HCT116 (cell line): ENCODE results near the gene SENP1. TPM values are rescaled to one million over a fixed set of nuclear protein-coding genes. Genes with fewer than 3 reads are reported as not detected.

Experiments
- ATAC-seq: fragments of 200-7000 bp; cut with Tn5 transposase; 2 replicates; pipeline ENCODE4 v1.9.1; 2020; ENCODE audit warnings: mild to moderate bottlenecking, moderate library complexity
- BruUV-seq: library from RNA; stranded (reverse); fragments of 400-500 nt; replicated peaks from 2 replicates; lab custom pipeline; 2021; lab: Mats Ljungman, UMichigan
- CTCF ChIA-PET: fragments of 300-600 bp; sonication (Branson Sonifier 250); formaldehyde crosslinking; loops from one replicate; lab custom pipeline; 2021; ENCODE audit warnings: antibody characterized with exemption; lab: Charles Lee
- POLR2A ChIA-PET: fragments of 300-600, 350-600 bp; sonication (Branson Sonifier 250); formaldehyde crosslinking; loops from one replicate; lab custom pipeline; 2021; ENCODE audit warnings: antibody characterized with exemption; lab: Charles Lee
- RAD21 ChIA-PET, 2 experiments: fragments of 300-600 bp; sonication (Branson Sonifier 250); formaldehyde crosslinking; loops; one replicate each; lab custom pipeline; 2023; ENCODE audit warnings: low total read pairs in 2 of 2; ENCODE audit not compliant: uncharacterized antibody in 2 of 2, unreplicated experiment in 2 of 2, low non-redundant PET in 1 of 2; lab: Charles Lee
- DNase-seq: peaks from one replicate; pipeline ENCODE4 v3.0.0-alpha.2; 2010; ENCODE audit warnings: low read depth, low spot score
- H2AFZ ChIP-seq: fragments of 200-600 bp; shearing (Covaris generic), sonication (generic); 2 replicates; pipeline ENCODE4 v1.6.1; 2017; ENCODE audit warnings: low read depth, mixed run types, mixed read lengths, antibody characterized with exemption, low read length; ENCODE audit not compliant: poor library complexity, severe bottlenecking
- H3K27ac ChIP-seq: 2 replicates; pipeline ENCODE4 v1.5.1; 2012; ENCODE audit warnings: low read depth, low read length
- H3K27me3 ChIP-seq: fragments of 200-600 bp; sonication (generic); 2 replicates; pipeline ENCODE4 v1.6.1; 2016; ENCODE audit warnings: mixed run types, low read length, mixed read lengths; ENCODE audit not compliant: insufficient read depth
- H3K36me3 ChIP-seq, 2 experiments: fragments of 200-500 bp in 1 of 2; fragments of 200-600 bp in 1 of 2; sonication (Bioruptor generic) in 1 of 2; sonication (generic) in 1 of 2; 2 replicates each; pipeline versions ENCODE4 v1.5.1 to v1.6.1; 2014 to 2016; ENCODE audit warnings: low read length in 2 of 2, inconsistent platforms in 1 of 2, mixed read lengths in 1 of 2, mixed run types in 1 of 2; ENCODE audit not compliant: insufficient read depth in 2 of 2, control insufficient read depth in 1 of 2
- H3K4me1 ChIP-seq, 2 experiments: fragments of 200-600 bp in 1 of 2; sonication (generic) in 1 of 2; 2 replicates each; pipeline versions ENCODE4 v1.5.1 to v1.6.1; 2012 to 2017; ENCODE audit warnings: low read length in 2 of 2, inconsistent platforms in 1 of 2, mild to moderate bottlenecking in 1 of 2, mixed read lengths in 1 of 2, mixed run types in 1 of 2, moderate library complexity in 1 of 2; ENCODE audit not compliant: insufficient read depth in 2 of 2, control insufficient read depth in 1 of 2
- H3K4me2 ChIP-seq: fragments of 200-600 bp; sonication (generic); 2 replicates; pipeline ENCODE4 v1.6.1; 2017; ENCODE audit warnings: mixed run types, low read length, mixed read lengths
- H3K4me3 ChIP-seq, 2 experiments: fragments of 200-600 bp in 1 of 2; sonication (generic) in 1 of 2; replicated peaks in 1 of 2; 2 replicates each; pipeline ENCODE4 v1.5.1; 2011 to 2016; ENCODE audit warnings: low read length in 2 of 2, control low read depth in 1 of 2, low read depth in 1 of 2, mild to moderate bottlenecking in 1 of 2, mixed read lengths in 1 of 2, mixed run types in 1 of 2
- H3K79me2 ChIP-seq: fragments of 200-600 bp; sonication (generic); 2 replicates; pipeline ENCODE4 v1.6.1; 2017; ENCODE audit warnings: mild to moderate bottlenecking, mixed run types, low read length, moderate library complexity, mixed read lengths; ENCODE audit not compliant: insufficient read depth
- H3K9ac ChIP-seq: fragments of 200-600 bp; sonication (generic); 2 replicates; pipeline ENCODE4 v1.6.1; 2016; ENCODE audit warnings: low read length, mixed read lengths
- H3K9me2 ChIP-seq: fragments of 200-600 bp; sonication (generic), shearing (Covaris generic); 2 replicates; pipeline ENCODE4 v1.6.1; 2017; ENCODE audit warnings: mixed run types, mild to moderate bottlenecking, moderate library complexity; ENCODE audit not compliant: insufficient read depth
- H3K9me3 ChIP-seq, 2 experiments: fragments of 200-500 bp in 1 of 2; fragments of 200-600 bp in 1 of 2; sonication (Bioruptor generic) in 1 of 2; sonication (generic) in 1 of 2; 2 replicates each; pipeline ENCODE4 v1.6.1; 2014 to 2017; ENCODE audit warnings: low read length in 2 of 2, mixed read lengths in 2 of 2, inconsistent platforms in 1 of 2, low read depth in 1 of 2, mild to moderate bottlenecking in 1 of 2, mixed run types in 1 of 2, moderate library complexity in 1 of 2; ENCODE audit not compliant: control insufficient read depth in 1 of 2, insufficient read depth in 1 of 2
- H4K20me1 ChIP-seq: fragments of 200-600 bp; sonication (generic), shearing (Covaris generic); 2 replicates; pipeline ENCODE4 v1.6.1; 2017; ENCODE audit warnings: mixed run types, mild to moderate bottlenecking, moderate library complexity; ENCODE audit not compliant: insufficient read depth
- CEBPB ChIP-seq: IDR thresholded peaks from 2 replicates; pipeline ENCODE4 v1.6.1; 2012; ENCODE audit warnings: low read depth
- EGR1 ChIP-seq: IDR thresholded peaks from 2 replicates; pipeline ENCODE4 v1.6.1; 2012; ENCODE audit warnings: low read depth
- ELF1 ChIP-seq: IDR thresholded peaks from 2 replicates; pipeline ENCODE4 v1.6.1; 2012; ENCODE audit warnings: low read depth, borderline replicate concordance
- FOSL1 ChIP-seq: IDR thresholded peaks from 2 replicates; pipeline ENCODE4 v1.6.1; 2012; ENCODE audit warnings: low read depth
- JUND ChIP-seq: IDR thresholded peaks from 2 replicates; pipeline ENCODE4 v1.6.1; 2012
- POLR2A ChIP-seq: IDR thresholded peaks from 2 replicates; pipeline ENCODE4 v1.7.0; 2011; ENCODE audit warnings: borderline replicate concordance; ENCODE audit not compliant: insufficient read depth, insufficient read length; ENCODE audit errors: extremely low read depth
- POLR2AphosphoS5 ChIP-seq: IDR thresholded peaks from 2 replicates; pipeline ENCODE4 v1.6.1; 2011; ENCODE audit warnings: mild to moderate bottlenecking, low read depth, low read length, moderate library complexity
- RAD21 ChIP-seq: IDR thresholded peaks from 2 replicates; pipeline ENCODE4 v1.6.1; 2012; ENCODE audit warnings: low read depth, mild to moderate bottlenecking
- SIN3A ChIP-seq: IDR thresholded peaks from 2 replicates; pipeline ENCODE4 v1.6.1; 2012; ENCODE audit warnings: low read depth
- SP1 ChIP-seq: IDR thresholded peaks from 2 replicates; pipeline ENCODE4 v1.6.1; 2012; ENCODE audit warnings: low read depth
- SRF ChIP-seq: IDR thresholded peaks from 2 replicates; pipeline ENCODE4 v1.6.1; 2012; ENCODE audit warnings: low read depth
- TCF7L2 ChIP-seq: IDR thresholded peaks from 2 replicates; pipeline ENCODE4 v1.7.0; 2011; ENCODE audit warnings: borderline replicate concordance, inconsistent platforms; ENCODE audit not compliant: insufficient read depth, insufficient read length; ENCODE audit errors: extremely low read depth
- YY1 ChIP-seq: IDR thresholded peaks from 2 replicates; pipeline ENCODE4 v1.6.1; 2011; ENCODE audit warnings: low read length, low read depth, moderate library complexity, mild to moderate bottlenecking; ENCODE audit not compliant: insufficient replicate concordance; ENCODE audit errors: extremely low read depth
- ZFX ChIP-seq: fragments of 450-650 bp; IDR thresholded peaks from 2 replicates; pipeline ENCODE4 v1.6.1; 2017
- ZNF274 ChIP-seq: fragments of 200-500 bp; sonication (Bioruptor generic); IDR thresholded peaks from 2 replicates; pipeline ENCODE4 v1.6.1; 2014; ENCODE audit warnings: mild to moderate bottlenecking, low read depth, low read length, inconsistent platforms
- intact Hi-C: fragments of 100-400 bp; cut with micrococcal nuclease; formaldehyde crosslinking; loops from 2 replicates; pipeline ENCODE4 v1.10.0; 2022
- total RNA-seq: library from RNA; stranded (reverse); gene quantifications from one replicate; pipeline ENCODE4 v1.2.1, GENCODE V29; 2021; ENCODE audit not compliant: unreplicated experiment
- TF ChIP-seq, protein P1 (sequence below): IDR thresholded peaks from 2 replicates; pipeline ENCODE4 v1.6.1; 2011; ENCODE audit warnings: mild to moderate bottlenecking, low read length, moderate library complexity; ENCODE audit not compliant: insufficient replicate concordance; ENCODE audit errors: extremely low read depth
- TF ChIP-seq, protein P2 (sequence below): IDR thresholded peaks from 2 replicates; pipeline ENCODE4 v1.6.1; 2012
- TF ChIP-seq, protein P3 (sequence below): IDR thresholded peaks from 2 replicates; pipeline ENCODE4 v1.6.1; 2012; ENCODE audit warnings: low read depth
- TF ChIP-seq, protein P4 (sequence below): IDR thresholded peaks from 2 replicates; pipeline ENCODE4 v1.6.1; 2012
- TF ChIP-seq, protein P5 (sequence below), 3 experiments: fragments of 200-600 bp in 1 of 3; sonication (generic) in 1 of 3; IDR thresholded peaks in 2 of 3; conservative IDR thresholded peaks in 1 of 3; 2 replicates each; pipeline ENCODE4 v1.5.1; 2012 to 2017; ENCODE audit warnings: low read depth in 2 of 3, low read length in 2 of 3, antibody characterized with exemption in 1 of 3, borderline replicate concordance in 1 of 3, control low read depth in 1 of 3, mild to moderate bottlenecking in 1 of 3, mixed read lengths in 1 of 3, mixed run types in 1 of 3, moderate library complexity in 1 of 3; ENCODE audit not compliant: insufficient read depth in 1 of 3

The SENP1 gene
- total RNA-seq, 1 experiment from 2014 or later: 17.7 TPM

DNA sequence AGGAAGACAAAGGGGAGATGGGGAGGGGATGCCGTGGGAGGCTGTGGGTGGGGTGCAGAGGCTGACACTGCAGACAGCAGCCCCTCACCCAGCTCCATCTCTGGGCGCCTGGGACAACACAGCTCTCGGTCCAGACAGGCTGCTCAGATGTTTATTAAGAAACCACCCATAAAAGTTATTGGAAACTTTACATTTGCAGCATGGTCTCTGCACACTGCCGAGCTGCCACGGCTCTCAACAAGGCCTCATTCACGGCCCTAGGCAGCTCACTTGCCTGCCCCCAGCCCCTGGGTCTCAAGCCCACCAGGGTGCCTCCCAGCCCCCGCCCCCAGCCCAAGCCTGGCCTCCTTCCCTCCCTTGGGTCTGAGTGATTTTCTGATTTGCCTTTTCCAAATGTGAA lies 80.6 kb downstream of the SENP1 start:
- H3K36me3 ChIP-seq: no peaks in the 10 kb centered on the region
- POLR2A ChIA-PET: no interaction called here

More for the DNA sequence above, 80.6 kb downstream of the SENP1 start:
- Histone ChIP-seq H3K9ac (no peak overlapping the region), H3K4me1 (peaks cover 0 to 6% of the 10 kb centered on the region in 2 experiments; a peak in 2 of 4 replicates), H3K79me2 (no peaks in the 10 kb centered on the region), H2AFZ (no peak overlapping the region), H3K27ac (no peak overlapping the region), H3K9me3 (no peaks in the 10 kb centered on the region), H3K4me3 (no peak overlapping the region), H3K4me2 (no peak overlapping the region), H3K27me3 (no peaks in the 10 kb centered on the region), H4K20me1 (no peaks in the 10 kb centered on the region), H3K9me2 (no peaks in the 10 kb centered on the region)
- ATAC-seq (no peak), DNase-seq (no peak)
- no TSS peak for BruUV-seq
- ChIA-PET RAD21 (no interaction called here), CTCF (no interaction called here)
- TF ChIP-seq, protein P1, sequence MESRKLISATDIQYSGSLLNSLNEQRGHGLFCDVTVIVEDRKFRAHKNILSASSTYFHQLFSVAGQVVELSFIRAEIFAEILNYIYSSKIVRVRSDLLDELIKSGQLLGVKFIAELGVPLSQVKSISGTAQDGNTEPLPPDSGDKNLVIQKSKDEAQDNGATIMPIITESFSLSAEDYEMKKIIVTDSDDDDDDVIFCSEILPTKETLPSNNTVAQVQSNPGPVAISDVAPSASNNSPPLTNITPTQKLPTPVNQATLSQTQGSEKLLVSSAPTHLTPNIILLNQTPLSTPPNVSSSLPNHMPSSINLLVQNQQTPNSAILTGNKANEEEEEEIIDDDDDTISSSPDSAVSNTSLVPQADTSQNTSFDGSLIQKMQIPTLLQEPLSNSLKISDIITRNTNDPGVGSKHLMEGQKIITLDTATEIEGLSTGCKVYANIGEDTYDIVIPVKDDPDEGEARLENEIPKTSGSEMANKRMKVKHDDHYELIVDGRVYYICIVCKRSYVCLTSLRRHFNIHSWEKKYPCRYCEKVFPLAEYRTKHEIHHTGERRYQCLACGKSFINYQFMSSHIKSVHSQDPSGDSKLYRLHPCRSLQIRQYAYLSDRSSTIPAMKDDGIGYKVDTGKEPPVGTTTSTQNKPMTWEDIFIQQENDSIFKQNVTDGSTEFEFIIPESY: no peak
- TF ChIP-seq CEBPB (no peak), ZFX (no peak), JUND (no peak), FOSL1 (no peak), SRF (no peak), ZNF274 (no peak), RAD21 (no peak), SP1 (no peak), ELF1 (no peak), POLR2A (no peak), SIN3A (no peak), TCF7L2 (no peak), EGR1 (no peak), YY1 (no peak), POLR2AphosphoS5 (no peak)
- TF ChIP-seq, protein P2, sequence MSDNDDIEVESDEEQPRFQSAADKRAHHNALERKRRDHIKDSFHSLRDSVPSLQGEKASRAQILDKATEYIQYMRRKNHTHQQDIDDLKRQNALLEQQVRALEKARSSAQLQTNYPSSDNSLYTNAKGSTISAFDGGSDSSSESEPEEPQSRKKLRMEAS: no peak
- TF ChIP-seq, protein P3, sequence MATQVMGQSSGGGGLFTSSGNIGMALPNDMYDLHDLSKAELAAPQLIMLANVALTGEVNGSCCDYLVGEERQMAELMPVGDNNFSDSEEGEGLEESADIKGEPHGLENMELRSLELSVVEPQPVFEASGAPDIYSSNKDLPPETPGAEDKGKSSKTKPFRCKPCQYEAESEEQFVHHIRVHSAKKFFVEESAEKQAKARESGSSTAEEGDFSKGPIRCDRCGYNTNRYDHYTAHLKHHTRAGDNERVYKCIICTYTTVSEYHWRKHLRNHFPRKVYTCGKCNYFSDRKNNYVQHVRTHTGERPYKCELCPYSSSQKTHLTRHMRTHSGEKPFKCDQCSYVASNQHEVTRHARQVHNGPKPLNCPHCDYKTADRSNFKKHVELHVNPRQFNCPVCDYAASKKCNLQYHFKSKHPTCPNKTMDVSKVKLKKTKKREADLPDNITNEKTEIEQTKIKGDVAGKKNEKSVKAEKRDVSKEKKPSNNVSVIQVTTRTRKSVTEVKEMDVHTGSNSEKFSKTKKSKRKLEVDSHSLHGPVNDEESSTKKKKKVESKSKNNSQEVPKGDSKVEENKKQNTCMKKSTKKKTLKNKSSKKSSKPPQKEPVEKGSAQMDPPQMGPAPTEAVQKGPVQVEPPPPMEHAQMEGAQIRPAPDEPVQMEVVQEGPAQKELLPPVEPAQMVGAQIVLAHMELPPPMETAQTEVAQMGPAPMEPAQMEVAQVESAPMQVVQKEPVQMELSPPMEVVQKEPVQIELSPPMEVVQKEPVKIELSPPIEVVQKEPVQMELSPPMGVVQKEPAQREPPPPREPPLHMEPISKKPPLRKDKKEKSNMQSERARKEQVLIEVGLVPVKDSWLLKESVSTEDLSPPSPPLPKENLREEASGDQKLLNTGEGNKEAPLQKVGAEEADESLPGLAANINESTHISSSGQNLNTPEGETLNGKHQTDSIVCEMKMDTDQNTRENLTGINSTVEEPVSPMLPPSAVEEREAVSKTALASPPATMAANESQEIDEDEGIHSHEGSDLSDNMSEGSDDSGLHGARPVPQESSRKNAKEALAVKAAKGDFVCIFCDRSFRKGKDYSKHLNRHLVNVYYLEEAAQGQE: no peak
- TF ChIP-seq, protein P4, sequence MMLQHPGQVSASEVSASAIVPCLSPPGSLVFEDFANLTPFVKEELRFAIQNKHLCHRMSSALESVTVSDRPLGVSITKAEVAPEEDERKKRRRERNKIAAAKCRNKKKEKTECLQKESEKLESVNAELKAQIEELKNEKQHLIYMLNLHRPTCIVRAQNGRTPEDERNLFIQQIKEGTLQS: no peak
- TF ChIP-seq, protein P5, sequence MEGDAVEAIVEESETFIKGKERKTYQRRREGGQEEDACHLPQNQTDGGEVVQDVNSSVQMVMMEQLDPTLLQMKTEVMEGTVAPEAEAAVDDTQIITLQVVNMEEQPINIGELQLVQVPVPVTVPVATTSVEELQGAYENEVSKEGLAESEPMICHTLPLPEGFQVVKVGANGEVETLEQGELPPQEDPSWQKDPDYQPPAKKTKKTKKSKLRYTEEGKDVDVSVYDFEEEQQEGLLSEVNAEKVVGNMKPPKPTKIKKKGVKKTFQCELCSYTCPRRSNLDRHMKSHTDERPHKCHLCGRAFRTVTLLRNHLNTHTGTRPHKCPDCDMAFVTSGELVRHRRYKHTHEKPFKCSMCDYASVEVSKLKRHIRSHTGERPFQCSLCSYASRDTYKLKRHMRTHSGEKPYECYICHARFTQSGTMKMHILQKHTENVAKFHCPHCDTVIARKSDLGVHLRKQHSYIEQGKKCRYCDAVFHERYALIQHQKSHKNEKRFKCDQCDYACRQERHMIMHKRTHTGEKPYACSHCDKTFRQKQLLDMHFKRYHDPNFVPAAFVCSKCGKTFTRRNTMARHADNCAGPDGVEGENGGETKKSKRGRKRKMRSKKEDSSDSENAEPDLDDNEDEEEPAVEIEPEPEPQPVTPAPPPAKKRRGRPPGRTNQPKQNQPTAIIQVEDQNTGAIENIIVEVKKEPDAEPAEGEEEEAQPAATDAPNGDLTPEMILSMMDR (IDR thresholded peaks at IDR 0.05 in 2 of 3, conservative IDR thresholded peaks at IDR 0.05 in 1 of 3; ENCODE audit: borderline replicate concordance in 1 of 3, insufficient read depth in 1 of 3, low read depth in 2 of 3, low read length in 2 of 3): no peak
- intact Hi-C loops: no loop called here
